ENCODE data around the gene TCP10L. TPM values are rescaled to one million over a fixed set of nuclear protein-coding genes. Genes with fewer than 3 reads are reported as not detected.
A peak's percentile ranks its signal among the peaks of the same experiment; 100 is the strongest.

TCP10L gene
- total RNA-seq, 1 experiment from 2014 or later: 1.2 TPM

DNA sequence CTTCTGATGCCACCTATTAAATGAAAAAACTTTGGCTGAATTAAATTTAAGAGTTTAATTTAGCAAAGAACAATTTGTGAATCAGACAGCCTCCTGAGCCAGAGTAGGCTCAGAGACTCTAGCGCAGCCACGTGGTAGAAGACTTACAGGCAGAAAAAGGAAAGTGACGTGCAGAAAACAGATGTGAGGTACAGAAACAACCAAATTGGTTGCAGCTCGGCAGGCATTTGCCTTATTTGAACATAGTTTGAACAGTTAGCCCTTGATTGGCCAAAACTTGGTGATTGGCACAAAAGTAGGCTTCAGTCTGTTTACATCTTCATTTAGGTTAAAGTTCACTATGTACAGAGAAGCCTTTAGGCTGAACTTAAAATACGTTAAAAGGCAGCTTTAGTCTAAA is 22.9 kb downstream of the TCP10L start:
- peak overlapping the region; percentile 94 for H3K27ac Mint-ChIP-seq
- H3K9me3 Mint-ChIP-seq: peaks cover 32% of the 10 kb centered on the region
- peaks cover 29% of the 10 kb centered on the region for H3K36me3 Mint-ChIP-seq
- ATAC-seq: peak; percentile 63
- no peaks in the 10 kb centered on the region for H3K27me3 Mint-ChIP-seq (ENCODE audit: low read depth)
- peaks cover 49% of the 10 kb centered on the region for H3K4me1 Mint-ChIP-seq
- POLR2A ChIA-PET: no interaction called here
- TF ChIP-seq, protein P1, sequence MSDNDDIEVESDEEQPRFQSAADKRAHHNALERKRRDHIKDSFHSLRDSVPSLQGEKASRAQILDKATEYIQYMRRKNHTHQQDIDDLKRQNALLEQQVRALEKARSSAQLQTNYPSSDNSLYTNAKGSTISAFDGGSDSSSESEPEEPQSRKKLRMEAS (CRISPR knock-in tag; IDR thresholded peaks at IDR 0.05): no peak
- TF ChIP-seq, protein P2, sequence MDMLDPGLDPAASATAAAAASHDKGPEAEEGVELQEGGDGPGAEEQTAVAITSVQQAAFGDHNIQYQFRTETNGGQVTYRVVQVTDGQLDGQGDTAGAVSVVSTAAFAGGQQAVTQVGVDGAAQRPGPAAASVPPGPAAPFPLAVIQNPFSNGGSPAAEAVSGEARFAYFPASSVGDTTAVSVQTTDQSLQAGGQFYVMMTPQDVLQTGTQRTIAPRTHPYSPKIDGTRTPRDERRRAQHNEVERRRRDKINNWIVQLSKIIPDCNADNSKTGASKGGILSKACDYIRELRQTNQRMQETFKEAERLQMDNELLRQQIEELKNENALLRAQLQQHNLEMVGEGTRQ (CRISPR knock-in tag; IDR thresholded peaks at IDR 0.05): no peak
- TF ChIP-seq CREM (CRISPR knock-in tag; IDR thresholded peaks at IDR 0.05) (no peak), NFATC4 (CRISPR knock-in tag; IDR thresholded peaks at IDR 0.05) (no peak), ZNF263 (CRISPR knock-in tag; IDR thresholded peaks at IDR 0.05; ENCODE audit: low read depth) (no peak), TCF7 (CRISPR knock-in tag; IDR thresholded peaks at IDR 0.05; ENCODE audit: low read depth) (no peak), ZNF317 (CRISPR knock-in tag; IDR thresholded peaks at IDR 0.05; ENCODE audit: borderline replicate concordance, low read depth) (no peak), HMGA2 (CRISPR knock-in tag; IDR thresholded peaks at IDR 0.05) (no peak), JUN (CRISPR knock-in tag; IDR thresholded peaks at IDR 0.05) (no peak), RELA (CRISPR knock-in tag; IDR thresholded peaks at IDR 0.05; ENCODE audit: borderline replicate concordance) (no peak), EMX1 (CRISPR knock-in tag; IDR thresholded peaks at IDR 0.05) (no peak), NFYB (CRISPR knock-in tag; conservative IDR thresholded peaks at IDR 0.05; ENCODE audit: low read depth) (no peak), ZNF138 (CRISPR knock-in tag; conservative IDR thresholded peaks at IDR 0.05) (no peak)
- TF ChIP-seq, protein P3, sequence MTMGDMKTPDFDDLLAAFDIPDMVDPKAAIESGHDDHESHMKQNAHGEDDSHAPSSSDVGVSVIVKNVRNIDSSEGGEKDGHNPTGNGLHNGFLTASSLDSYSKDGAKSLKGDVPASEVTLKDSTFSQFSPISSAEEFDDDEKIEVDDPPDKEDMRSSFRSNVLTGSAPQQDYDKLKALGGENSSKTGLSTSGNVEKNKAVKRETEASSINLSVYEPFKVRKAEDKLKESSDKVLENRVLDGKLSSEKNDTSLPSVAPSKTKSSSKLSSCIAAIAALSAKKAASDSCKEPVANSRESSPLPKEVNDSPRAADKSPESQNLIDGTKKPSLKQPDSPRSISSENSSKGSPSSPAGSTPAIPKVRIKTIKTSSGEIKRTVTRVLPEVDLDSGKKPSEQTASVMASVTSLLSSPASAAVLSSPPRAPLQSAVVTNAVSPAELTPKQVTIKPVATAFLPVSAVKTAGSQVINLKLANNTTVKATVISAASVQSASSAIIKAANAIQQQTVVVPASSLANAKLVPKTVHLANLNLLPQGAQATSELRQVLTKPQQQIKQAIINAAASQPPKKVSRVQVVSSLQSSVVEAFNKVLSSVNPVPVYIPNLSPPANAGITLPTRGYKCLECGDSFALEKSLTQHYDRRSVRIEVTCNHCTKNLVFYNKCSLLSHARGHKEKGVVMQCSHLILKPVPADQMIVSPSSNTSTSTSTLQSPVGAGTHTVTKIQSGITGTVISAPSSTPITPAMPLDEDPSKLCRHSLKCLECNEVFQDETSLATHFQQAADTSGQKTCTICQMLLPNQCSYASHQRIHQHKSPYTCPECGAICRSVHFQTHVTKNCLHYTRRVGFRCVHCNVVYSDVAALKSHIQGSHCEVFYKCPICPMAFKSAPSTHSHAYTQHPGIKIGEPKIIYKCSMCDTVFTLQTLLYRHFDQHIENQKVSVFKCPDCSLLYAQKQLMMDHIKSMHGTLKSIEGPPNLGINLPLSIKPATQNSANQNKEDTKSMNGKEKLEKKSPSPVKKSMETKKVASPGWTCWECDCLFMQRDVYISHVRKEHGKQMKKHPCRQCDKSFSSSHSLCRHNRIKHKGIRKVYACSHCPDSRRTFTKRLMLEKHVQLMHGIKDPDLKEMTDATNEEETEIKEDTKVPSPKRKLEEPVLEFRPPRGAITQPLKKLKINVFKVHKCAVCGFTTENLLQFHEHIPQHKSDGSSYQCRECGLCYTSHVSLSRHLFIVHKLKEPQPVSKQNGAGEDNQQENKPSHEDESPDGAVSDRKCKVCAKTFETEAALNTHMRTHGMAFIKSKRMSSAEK (CRISPR knock-in tag; IDR thresholded peaks at IDR 0.05; ENCODE audit: borderline replicate concordance): no peak
- TF ChIP-seq, protein P4, sequence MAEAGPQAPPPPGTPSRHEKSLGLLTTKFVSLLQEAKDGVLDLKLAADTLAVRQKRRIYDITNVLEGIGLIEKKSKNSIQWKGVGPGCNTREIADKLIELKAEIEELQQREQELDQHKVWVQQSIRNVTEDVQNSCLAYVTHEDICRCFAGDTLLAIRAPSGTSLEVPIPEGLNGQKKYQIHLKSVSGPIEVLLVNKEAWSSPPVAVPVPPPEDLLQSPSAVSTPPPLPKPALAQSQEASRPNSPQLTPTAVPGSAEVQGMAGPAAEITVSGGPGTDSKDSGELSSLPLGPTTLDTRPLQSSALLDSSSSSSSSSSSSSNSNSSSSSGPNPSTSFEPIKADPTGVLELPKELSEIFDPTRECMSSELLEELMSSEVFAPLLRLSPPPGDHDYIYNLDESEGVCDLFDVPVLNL (CRISPR knock-in tag; IDR thresholded peaks at IDR 0.05; ENCODE audit: borderline replicate concordance, low read depth): no peak
- TF ChIP-seq, protein P5, sequence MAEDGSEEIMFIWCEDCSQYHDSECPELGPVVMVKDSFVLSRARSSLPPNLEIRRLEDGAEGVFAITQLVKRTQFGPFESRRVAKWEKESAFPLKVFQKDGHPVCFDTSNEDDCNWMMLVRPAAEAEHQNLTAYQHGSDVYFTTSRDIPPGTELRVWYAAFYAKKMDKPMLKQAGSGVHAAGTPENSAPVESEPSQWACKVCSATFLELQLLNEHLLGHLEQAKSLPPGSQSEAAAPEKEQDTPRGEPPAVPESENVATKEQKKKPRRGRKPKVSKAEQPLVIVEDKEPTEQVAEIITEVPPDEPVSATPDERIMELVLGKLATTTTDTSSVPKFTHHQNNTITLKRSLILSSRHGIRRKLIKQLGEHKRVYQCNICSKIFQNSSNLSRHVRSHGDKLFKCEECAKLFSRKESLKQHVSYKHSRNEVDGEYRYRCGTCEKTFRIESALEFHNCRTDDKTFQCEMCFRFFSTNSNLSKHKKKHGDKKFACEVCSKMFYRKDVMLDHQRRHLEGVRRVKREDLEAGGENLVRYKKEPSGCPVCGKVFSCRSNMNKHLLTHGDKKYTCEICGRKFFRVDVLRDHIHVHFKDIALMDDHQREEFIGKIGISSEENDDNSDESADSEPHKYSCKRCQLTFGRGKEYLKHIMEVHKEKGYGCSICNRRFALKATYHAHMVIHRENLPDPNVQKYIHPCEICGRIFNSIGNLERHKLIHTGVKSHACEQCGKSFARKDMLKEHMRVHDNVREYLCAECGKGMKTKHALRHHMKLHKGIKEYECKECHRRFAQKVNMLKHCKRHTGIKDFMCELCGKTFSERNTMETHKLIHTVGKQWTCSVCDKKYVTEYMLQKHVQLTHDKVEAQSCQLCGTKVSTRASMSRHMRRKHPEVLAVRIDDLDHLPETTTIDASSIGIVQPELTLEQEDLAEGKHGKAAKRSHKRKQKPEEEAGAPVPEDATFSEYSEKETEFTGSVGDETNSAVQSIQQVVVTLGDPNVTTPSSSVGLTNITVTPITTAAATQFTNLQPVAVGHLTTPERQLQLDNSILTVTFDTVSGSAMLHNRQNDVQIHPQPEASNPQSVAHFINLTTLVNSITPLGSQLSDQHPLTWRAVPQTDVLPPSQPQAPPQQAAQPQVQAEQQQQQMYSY (CRISPR knock-in tag; IDR thresholded peaks at IDR 0.05): no peak
- TF ChIP-seq, protein P6, sequence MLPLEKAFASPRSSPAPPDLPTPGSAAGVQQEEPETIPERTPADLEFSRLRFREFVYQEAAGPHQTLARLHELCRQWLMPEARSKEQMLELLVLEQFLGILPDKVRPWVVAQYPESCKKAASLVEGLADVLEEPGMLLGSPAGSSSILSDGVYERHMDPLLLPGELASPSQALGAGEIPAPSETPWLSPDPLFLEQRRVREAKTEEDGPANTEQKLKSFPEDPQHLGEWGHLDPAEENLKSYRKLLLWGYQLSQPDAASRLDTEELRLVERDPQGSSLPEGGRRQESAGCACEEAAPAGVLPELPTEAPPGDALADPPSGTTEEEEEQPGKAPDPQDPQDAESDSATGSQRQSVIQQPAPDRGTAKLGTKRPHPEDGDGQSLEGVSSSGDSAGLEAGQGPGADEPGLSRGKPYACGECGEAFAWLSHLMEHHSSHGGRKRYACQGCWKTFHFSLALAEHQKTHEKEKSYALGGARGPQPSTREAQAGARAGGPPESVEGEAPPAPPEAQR (CRISPR knock-in tag; IDR thresholded peaks at IDR 0.05): no peak
- TF ChIP-seq, protein P7, sequence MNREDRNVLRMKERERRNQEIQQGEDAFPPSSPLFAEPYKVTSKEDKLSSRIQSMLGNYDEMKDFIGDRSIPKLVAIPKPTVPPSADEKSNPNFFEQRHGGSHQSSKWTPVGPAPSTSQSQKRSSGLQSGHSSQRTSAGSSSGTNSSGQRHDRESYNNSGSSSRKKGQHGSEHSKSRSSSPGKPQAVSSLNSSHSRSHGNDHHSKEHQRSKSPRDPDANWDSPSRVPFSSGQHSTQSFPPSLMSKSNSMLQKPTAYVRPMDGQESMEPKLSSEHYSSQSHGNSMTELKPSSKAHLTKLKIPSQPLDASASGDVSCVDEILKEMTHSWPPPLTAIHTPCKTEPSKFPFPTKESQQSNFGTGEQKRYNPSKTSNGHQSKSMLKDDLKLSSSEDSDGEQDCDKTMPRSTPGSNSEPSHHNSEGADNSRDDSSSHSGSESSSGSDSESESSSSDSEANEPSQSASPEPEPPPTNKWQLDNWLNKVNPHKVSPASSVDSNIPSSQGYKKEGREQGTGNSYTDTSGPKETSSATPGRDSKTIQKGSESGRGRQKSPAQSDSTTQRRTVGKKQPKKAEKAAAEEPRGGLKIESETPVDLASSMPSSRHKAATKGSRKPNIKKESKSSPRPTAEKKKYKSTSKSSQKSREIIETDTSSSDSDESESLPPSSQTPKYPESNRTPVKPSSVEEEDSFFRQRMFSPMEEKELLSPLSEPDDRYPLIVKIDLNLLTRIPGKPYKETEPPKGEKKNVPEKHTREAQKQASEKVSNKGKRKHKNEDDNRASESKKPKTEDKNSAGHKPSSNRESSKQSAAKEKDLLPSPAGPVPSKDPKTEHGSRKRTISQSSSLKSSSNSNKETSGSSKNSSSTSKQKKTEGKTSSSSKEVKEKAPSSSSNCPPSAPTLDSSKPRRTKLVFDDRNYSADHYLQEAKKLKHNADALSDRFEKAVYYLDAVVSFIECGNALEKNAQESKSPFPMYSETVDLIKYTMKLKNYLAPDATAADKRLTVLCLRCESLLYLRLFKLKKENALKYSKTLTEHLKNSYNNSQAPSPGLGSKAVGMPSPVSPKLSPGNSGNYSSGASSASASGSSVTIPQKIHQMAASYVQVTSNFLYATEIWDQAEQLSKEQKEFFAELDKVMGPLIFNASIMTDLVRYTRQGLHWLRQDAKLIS (CRISPR knock-in tag; IDR thresholded peaks at IDR 0.05; ENCODE audit: borderline replicate concordance): no peak
- DNase-seq (ENCODE audit: low spot score): peak; percentile 39
- CTCF ChIA-PET: interaction anchor here (1.2 to 3.9 kb wide), 7 partner anchors 8 to 256 kb away, joined by 3 to 50 read pairs (median 4); no protein-coding TSS in a partner anchor
- no peak overlapping the region for H3K4me3 Mint-ChIP-seq

All from WTC11 (cell line).